A673 (cell line): ENCODE measurements around the gene CBX2. TPM values are rescaled to one million over a fixed set of nuclear protein-coding genes. Genes with fewer than 3 reads are reported as not detected.
"Not testable (repeated sequence)": the region's sequence is repeated elsewhere in the genome, so short reads cannot be mapped to it uniquely, and the experiment has no call there.

Experiments
- BruUV-seq: library from RNA; stranded (reverse); fragments of 400-500 nt; replicated peaks from 2 replicates; lab custom pipeline; 2021; lab: Mats Ljungman, UMichigan
- CTCF ChIA-PET: fragments of 300-600 bp; sonication (Branson Sonifier 250); formaldehyde crosslinking; loops from one replicate; lab custom pipeline; 2022; ENCODE audit warnings: antibody characterized with exemption; lab: Charles Lee
- POLR2A ChIA-PET: fragments of 300-600 bp; sonication (Branson Sonifier 250); formaldehyde crosslinking; loops from one replicate; lab custom pipeline; 2022; ENCODE audit warnings: antibody characterized with exemption; ENCODE audit not compliant: low non-redundant PET; lab: Charles Lee
- DNase-seq: peaks from one replicate; pipeline ENCODE4 v3.0.0-alpha.2; 2015; ENCODE audit warnings: low spot score
- H3K27ac ChIP-seq: fragments of 200-600 bp; sonication (generic); 2 replicates; pipeline ENCODE4 v1.5.1; 2016; ENCODE audit warnings: mixed run types, low read depth, mild to moderate bottlenecking, mixed read lengths, antibody characterized with exemption, low read length; ENCODE audit not compliant: poor library complexity, severe bottlenecking
- H3K27me3 ChIP-seq: fragments of 200-600 bp; sonication (generic); replicated peaks from 2 replicates; pipeline ENCODE4 v1.6.1; 2017; ENCODE audit warnings: mixed run types, low read depth, mild to moderate bottlenecking, mixed read lengths, antibody characterized with exemption, low read length; ENCODE audit not compliant: insufficient read depth, poor library complexity
- H3K36me3 ChIP-seq: fragments of 200-600 bp; sonication (generic); 2 replicates; pipeline ENCODE4 v1.6.1; 2016; ENCODE audit warnings: mixed run types, mild to moderate bottlenecking, mixed read lengths, antibody characterized with exemption, low read length; ENCODE audit not compliant: insufficient read depth, poor library complexity, severe bottlenecking
- H3K4me1 ChIP-seq: fragments of 200-600 bp; sonication (generic); 2 replicates; pipeline ENCODE4 v1.6.1; 2017; ENCODE audit warnings: mixed run types, mild to moderate bottlenecking, mixed read lengths, antibody characterized with exemption, low read length; ENCODE audit not compliant: insufficient read depth, poor library complexity, severe bottlenecking
- H3K4me3 ChIP-seq: fragments of 200-600 bp; sonication (generic); 2 replicates; pipeline ENCODE4 v1.5.1; 2016; ENCODE audit warnings: low read depth, mixed run types, mild to moderate bottlenecking, mixed read lengths, low read length; ENCODE audit not compliant: poor library complexity, severe bottlenecking
- H3K9me3 ChIP-seq: fragments of 200-600 bp; sonication (generic); 2 replicates; pipeline ENCODE4 v1.6.1; 2016; ENCODE audit warnings: mixed run types, low read depth, mild to moderate bottlenecking, mixed read lengths, antibody characterized with exemption, low read length; ENCODE audit not compliant: poor library complexity, severe bottlenecking
- EZH2 ChIP-seq: fragments of 200-600 bp; sonication (generic); IDR thresholded peaks from 2 replicates; pipeline ENCODE4 v1.6.1; 2017; ENCODE audit warnings: borderline replicate concordance, low read depth, mild to moderate bottlenecking, mixed read lengths, antibody characterized with exemption, low read length; ENCODE audit not compliant: poor library complexity, severe bottlenecking
- intact Hi-C: fragments of 100-400 bp; cut with micrococcal nuclease; formaldehyde crosslinking; loops from one replicate; pipeline ENCODE4 v1.10.0; 2022; ENCODE audit not compliant: unreplicated experiment
- total RNA-seq: library from RNA; stranded (reverse); gene quantifications from 2 replicates; pipeline ENCODE4 v1.2.3, GENCODE V29; 2021
- TF ChIP-seq, protein P1 (sequence below): fragments of 300-800, 200-600 bp; sonication (generic); conservative IDR thresholded peaks from 2 replicates; pipeline ENCODE4 v1.5.1; 2017; ENCODE audit warnings: low read depth, mild to moderate bottlenecking, antibody characterized with exemption, low read length, moderate library complexity, mixed read lengths

The CBX2 gene
- total RNA-seq, 1 experiment from 2014 or later = 59.5 TPM

- CTCF ChIA-PET = no interaction called here
- Histone ChIP-seq H3K27ac (no peak overlapping the region), H3K9me3 (no peaks in the 10 kb centered on the region), H3K27me3 (no peaks in the 10 kb centered on the region), H3K4me1 (no peaks in the 10 kb centered on the region), H3K36me3 (no peaks in the 10 kb centered on the region), H3K4me3 (no peak overlapping the region)
- POLR2A ChIA-PET = no interaction called here
- intact Hi-C loops = no loop called here
- TF ChIP-seq, protein P1, sequence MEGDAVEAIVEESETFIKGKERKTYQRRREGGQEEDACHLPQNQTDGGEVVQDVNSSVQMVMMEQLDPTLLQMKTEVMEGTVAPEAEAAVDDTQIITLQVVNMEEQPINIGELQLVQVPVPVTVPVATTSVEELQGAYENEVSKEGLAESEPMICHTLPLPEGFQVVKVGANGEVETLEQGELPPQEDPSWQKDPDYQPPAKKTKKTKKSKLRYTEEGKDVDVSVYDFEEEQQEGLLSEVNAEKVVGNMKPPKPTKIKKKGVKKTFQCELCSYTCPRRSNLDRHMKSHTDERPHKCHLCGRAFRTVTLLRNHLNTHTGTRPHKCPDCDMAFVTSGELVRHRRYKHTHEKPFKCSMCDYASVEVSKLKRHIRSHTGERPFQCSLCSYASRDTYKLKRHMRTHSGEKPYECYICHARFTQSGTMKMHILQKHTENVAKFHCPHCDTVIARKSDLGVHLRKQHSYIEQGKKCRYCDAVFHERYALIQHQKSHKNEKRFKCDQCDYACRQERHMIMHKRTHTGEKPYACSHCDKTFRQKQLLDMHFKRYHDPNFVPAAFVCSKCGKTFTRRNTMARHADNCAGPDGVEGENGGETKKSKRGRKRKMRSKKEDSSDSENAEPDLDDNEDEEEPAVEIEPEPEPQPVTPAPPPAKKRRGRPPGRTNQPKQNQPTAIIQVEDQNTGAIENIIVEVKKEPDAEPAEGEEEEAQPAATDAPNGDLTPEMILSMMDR = no peak
- no peak for TF ChIP-seq EZH2
- BruUV-seq = no TSS peak
- DNase-seq = no peak
Measured at GRCh38 chr17:79771276-79771675, 6.7 kb upstream of the CBX2 start.

DNA sequence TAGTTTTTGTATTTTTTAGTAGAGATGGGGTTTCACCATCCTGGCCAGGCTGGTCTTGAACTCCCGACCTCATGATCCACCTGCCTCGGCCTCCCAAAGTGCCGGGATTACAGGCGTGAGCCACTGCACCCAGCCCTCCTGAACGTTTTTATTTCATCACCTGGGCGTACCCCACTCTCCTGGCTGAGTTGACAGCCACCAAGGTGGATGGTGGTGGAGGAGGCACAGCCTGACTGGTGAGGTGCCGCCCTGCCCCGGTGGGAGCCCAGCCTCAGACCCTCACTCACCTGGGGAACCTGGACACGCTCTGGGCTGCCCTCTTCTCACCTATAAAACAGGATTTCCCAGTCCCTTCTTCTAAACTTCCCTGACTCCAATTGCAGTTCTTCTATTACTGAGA is 5.2 kb upstream of the CBX2 start:
- H3K36me3 ChIP-seq, H3K9me3 ChIP-seq, intact Hi-C loops, BruUV-seq, CTCF ChIA-PET, H3K27ac ChIP-seq, DNase-seq, H3K4me3 ChIP-seq, POLR2A ChIA-PET, H3K27me3 ChIP-seq: not testable (repeated sequence)
- peaks cover 10% of the 10 kb centered on the region for H3K4me1 ChIP-seq

- POLR2A ChIA-PET = interaction anchor here (0.7 kb wide), 1 partner anchor 15 kb away, joined by 7 read pairs; no protein-coding TSS in a partner anchor
- intact Hi-C loops = no loop called here
Measured at GRCh38 chr17:79774561-79774975, 3.4 kb upstream of the CBX2 start.

More at GRCh38 chr17:79774561-79774975, 3.4 kb upstream of the CBX2 start:
- no peaks in the 10 kb centered on the region for H3K9me3 ChIP-seq
- TF ChIP-seq, protein P1 = no peak
- TF ChIP-seq EZH2 = no peak
- H3K36me3 ChIP-seq = peaks cover 5% of the 10 kb centered on the region
- peaks cover 17% of the 10 kb centered on the region for H3K4me1 ChIP-seq
- BruUV-seq = no TSS peak
- DNase-seq = no peak
- no peak overlapping the region for H3K4me3 ChIP-seq
- no peak overlapping the region for H3K27ac ChIP-seq
- CTCF ChIA-PET = interaction anchor here (0.9 kb wide), 1 partner anchor 29 kb away, joined by 10 read pairs; no protein-coding TSS in a partner anchor
- no peaks in the 10 kb centered on the region for H3K27me3 ChIP-seq
